Hematopoietic multipotent progenitor cell (in vitro differentiated cells): ENCODE data around the gene MAP2K6. TPM values are rescaled to one million over a fixed set of nuclear protein-coding genes. Genes with fewer than 3 reads are reported as not detected.

Experiments used
- DNase-seq, 3 donors: peaks; one replicate each; pipeline ENCODE4 v3.0.0-alpha.2; 2011 to 2015; ENCODE audit warnings: low read depth in 2 of 3, low spot score in 2 of 3
- total RNA-seq: library from RNA; depleted of rRNA; stranded (reverse); fragments of >200 nt; gene quantifications from one replicate; pipeline ENCODE4 v1.2.3, GENCODE V29; 2012

Gene MAP2K6
- total RNA-seq, 1 donor: 2.2 TPM

DNA sequence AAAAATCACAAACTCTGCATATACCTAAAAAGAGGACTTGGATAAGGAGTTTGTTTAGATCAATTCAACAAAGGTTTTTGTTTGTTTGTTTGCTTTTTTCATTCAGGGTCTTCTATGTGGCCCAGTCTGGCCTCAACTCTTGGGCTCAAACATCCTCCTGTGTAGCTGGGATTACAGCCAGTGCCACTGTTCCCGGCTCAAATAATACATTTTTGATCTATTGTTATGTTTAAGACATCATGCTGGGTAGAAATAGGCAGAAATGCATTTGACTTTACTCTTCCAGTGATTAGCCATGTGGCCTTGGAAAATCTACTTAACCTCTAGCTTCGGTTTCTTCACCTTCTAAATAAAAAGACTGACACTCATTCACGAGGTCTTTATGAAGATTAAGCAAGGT is 11.5 kb downstream of the MAP2K6 start:
- no peak for DNase-seq

DNA sequence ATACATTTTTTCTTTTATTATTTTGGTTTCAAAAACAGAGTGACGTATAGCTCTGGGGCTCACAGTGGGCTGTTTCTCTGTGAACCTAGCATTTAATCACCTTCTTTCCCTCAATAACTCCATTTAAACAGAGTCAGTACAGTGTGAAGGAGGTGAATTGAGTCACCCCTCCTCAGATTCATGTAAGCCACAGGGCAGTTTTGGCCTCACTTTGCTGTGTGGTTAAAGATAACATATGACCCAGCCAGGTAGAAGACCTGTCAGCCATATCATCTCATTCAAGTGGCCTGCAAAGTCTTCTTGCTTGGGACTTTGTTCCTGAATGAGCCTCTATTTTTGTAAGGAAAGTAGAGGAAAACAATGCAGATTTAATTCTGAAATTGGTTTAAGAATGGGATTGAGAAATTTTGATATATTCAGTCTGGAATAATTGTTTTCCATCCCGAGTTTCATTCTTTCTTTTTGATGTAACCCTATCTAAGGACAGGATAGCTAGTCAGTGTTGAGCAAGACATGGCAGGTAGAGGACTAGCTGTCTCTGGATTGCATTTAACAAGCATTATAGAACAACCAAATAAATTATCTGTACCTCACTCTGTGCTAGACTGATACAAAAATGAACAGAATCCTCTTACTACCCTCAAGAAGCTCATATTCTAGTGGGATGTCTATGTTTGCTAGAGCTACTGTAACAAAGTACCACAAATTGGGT is 13.1 kb downstream of the MAP2K6 start:
- DNase-seq: no peak

DNA sequence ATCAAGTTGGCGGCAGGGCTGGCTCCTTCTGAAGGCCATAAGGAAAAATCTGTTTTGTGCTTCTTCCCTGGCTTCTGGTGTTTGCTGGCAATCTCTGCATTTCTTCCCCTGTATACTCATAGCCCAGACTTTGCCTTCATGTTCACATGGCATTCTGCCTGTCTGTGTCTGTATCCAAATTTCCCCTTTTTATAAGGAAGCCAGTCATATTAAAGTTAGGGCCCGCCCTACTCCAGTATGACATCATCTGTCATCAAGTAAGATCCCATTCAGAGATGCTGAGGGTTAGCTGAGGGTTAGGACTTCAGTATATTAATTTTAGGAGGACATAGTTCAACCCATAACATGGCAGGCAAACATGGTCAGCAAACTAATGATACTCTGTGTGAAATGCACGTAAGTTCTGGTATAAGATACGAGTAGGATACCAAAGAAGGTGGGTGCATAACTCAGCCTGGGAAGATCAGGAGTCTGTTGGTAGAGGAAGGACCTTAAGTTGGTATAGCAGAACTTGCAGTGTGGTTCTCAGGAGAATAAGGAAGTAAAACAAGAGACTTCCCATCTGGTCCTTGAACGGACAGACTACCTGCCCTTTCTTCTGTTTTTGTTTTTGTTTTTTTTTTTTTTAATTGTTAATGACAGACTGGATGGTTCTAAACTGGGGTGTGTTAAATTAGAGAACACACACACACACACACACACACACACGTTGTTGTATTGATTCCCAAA is 13.9 kb downstream of the MAP2K6 start:
- peak in 1 of 3 donors; percentile 29 for DNase-seq

DNA sequence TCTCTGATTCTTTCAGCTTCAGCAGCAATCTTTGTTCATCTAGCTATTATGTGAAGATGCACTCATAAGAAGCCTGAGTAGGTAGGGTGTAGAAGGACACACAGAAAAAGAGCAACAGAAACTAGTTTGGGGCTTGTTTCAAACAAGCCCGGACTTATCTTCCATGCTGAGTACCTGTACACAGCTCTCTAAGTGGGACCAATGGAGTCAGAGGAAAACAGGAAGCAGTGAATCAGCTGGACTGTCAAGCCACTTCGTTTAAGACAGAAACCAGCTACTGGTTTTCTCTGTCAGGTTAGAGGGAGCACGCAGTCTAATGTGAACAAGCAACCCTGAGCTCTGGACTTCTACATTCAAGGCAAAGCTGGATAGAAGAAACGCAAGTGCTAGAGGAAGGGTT is 16.0 kb downstream of the MAP2K6 start:
- peak in 2 of 3 donors; percentile 13 to 44 for DNase-seq

DNA sequence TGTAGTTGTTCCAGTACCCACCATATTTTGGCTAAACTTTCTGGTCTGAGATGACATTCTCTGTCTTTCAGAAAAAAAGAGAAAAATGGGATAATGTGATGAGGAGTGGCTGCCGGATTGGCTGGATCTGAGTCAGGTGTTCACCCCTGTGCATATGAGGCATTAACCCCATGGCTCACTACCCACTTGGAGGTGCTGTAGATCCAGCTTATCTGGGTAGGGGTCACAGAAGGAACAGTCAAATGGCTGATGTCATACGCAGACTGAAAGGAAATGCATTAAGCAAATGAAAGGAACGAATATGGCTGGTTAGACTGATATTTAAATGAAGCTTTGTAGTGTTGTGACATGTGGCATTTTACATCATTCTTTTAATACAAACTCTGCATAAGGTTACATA is 17.3 kb downstream of the MAP2K6 start:
- no peak for DNase-seq

DNA sequence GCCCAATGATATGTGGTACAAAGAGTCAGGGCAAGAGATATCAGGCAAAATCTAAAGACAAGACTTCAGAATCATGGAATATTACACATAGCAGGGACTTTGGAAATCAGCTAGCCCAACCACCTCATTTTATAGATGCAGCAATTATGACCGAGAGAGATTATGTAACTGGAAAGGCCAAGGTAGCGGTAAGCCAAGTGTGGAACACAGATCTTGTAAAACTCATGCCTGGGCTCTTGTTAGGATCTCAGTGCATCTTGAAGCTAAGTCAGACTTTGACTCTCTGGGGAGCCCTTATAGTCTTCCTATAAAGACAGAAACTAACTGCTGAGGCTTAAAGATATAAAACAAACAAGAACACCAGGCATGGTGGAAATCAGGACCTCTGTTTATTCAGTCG is 18.6 kb downstream of the MAP2K6 start:
- DNase-seq: no peak

DNA sequence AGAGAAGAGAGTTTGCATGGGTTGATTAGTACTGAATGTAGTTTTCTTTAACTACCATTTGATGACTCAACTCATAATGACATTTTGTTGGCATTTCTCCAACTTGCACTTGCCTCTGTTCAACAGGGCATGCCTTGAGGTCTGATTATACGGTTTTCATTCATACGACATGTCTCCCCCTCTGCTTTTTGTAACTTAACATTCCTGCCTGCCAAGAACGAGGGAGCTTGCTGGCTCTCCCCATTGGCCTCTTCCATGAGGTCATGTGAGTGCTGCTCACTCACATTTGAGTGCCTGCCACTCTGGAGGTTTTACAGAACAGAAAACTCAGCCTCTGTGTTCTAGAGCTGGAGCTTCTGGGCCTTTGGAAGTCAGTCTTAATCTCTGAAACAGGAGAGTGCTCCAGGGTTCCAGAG is 19.7 kb downstream of the MAP2K6 start:
- DNase-seq: no peak

DNA sequence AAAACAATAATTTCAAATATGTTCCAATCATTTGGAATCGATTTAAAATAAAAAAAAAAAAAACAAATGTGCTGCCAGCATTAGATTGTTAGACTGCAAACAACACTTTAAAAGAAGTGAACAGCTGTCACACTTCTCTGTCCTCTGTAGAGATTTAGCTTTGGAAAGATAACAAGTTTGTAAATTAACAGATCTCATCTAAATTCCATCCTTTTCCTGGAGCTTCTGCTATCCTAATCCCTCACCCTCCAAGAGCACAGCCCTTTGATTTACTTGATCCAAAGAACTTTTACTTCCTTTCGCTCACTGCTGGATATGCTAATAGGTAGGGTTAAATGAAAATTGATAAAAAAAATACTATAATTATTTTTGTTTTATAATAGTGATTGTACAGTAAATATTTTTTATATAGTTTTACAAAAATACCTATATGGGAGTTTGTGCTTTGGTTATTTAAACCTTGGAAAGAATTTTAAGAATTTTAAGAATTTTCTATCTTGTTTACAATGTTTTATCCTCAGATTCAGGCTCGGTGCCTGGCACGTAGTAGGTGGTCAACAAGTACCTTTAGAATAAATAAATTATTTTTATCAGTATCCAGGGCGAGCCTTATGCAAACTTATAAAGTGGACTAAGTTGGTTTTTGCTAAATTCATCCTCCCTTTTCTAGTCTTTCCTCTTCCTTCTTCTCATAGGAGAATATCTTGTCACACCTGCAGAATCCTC is 21.6 kb downstream of the MAP2K6 start:
- no peak for DNase-seq

DNA sequence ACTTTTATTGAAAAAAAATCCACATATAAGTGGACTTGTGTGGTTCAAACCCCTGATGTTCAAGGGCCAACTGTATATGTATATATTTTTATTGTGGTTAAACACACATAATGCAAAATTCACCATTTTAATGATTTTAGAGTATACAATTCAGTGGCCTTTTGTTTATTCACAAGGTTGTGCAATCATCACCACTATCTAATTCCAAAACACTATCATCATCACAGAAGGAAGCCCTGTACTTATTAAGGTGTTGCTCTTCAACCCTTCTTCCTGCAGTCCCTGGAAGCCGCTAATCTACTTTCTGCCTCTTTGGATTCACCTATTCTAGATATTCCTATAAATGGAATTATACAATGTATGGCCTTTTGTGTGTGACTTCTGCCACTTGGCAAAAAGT is 23.0 kb downstream of the MAP2K6 start:
- no peak for DNase-seq

DNA sequence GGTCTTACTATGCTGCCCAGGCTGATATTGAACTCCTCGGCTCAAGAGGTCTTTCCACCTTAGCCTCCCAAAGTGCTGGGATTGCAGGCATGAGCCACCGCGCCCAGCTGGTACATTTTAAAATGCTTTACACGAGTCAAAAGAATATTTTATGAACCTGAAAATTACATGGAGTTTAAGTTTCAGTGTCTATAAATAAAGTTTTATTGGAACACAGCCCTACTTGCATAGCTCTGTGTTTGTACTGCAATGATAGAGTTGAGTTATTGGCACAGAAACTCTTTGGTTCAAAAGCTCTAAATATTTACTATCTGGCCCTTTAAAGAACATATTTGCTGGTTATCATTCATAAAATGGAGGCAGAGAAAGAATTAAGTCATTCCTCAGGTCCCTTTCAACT is 24.3 kb downstream of the MAP2K6 start:
- DNase-seq: no peak

DNA sequence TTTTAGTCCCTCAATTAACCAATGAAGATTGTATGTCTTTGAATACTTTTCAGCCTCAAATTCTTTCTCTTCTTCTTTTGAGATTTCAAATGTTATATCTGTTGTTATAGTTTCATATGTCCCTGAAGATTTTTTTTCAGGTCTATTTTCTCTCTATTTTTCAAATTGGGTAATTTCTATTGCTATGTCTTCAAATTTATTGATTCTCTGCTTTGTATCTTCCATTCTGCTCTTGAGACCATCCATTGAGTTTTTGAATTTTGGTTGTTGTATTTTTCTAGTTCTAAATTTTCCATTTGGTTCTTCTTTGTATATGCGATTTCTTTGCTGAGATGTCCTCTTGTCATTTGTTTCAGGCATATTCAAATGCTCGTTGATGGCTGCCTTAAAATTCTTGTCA is 26.7 kb downstream of the MAP2K6 start:
- DNase-seq: no peak

DNA sequence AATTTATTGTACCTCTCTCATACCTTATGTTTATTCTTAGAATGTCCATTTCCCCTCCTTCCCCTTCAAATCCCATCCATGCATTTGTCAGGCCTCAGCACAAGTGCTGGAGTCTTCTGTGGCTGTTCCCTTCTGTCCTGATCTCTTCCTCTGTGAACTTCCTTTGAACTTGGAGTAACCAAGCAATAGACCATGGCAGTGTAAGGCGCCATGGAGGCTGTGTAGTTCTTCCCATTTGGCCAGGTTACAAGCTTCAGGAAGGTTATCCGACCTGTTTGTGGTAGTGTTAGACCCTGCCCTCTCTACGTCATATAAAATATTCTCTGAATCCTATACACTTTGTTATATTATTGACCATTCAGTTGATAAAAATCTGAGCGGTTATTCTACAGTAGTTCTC is 28.6 kb downstream of the MAP2K6 start:
- DNase-seq: no peak

DNA sequence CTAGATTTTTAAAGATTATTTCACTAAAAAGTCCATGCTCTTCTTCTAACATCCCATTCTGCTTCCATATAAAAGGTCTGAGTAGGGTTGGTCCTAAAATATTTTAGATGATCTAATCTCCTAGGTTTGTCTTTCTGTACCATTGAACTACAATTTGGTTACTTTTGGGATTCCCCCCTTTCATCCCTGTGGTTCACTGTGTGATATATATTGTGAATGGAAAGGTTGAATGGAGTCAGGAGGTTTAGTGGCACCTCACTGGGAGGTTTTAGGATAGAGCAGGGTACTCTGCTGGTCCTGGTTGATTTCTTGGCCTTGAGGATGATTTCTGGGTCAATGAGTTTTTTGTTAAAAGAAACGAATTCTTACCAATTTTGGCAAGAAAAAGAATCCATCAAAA is 29.5 kb downstream of the MAP2K6 start:
- no peak for DNase-seq

DNA sequence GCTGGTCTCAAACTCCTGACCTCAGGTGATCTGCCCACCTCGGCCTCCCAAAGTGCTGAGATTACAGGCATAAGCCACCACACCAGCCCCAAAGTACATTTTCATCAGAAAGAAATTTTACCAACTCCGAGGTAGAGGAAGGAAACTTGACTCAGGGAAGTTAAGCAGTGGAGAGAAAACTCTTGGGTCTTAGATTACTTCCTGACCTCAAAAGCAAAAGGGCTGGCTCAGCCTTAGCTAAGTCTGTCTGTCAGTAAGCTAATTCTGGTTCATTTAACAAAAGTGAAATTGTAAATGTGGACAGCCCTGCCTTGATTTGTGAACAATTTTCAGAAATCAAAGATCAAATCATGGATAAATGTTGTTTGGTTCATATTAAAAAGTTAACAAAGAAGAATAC is 30.6 kb downstream of the MAP2K6 start:
- DNase-seq: peak in 1 of 3 donors; percentile 15

DNA sequence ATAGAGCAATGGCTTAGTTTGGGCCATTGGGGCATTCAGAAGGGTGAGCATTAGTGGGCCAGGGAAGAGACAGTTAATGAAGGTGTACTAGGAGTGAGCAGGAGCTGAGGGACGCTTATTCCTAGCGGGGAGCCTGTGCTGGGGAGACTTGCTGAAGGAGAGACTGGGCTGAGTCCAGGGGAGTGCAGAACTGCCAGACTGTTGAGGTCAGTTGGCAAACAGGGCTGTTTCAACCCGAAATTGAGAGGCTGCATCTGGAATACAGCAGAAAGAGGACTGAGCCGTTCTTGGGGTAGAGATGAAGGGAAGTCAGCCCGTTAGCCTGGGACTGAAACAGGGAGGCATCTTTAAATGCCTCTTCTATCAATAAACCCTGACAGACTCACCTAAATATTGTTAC is 33.2 kb downstream of the MAP2K6 start:
- DNase-seq: no peak

DNA sequence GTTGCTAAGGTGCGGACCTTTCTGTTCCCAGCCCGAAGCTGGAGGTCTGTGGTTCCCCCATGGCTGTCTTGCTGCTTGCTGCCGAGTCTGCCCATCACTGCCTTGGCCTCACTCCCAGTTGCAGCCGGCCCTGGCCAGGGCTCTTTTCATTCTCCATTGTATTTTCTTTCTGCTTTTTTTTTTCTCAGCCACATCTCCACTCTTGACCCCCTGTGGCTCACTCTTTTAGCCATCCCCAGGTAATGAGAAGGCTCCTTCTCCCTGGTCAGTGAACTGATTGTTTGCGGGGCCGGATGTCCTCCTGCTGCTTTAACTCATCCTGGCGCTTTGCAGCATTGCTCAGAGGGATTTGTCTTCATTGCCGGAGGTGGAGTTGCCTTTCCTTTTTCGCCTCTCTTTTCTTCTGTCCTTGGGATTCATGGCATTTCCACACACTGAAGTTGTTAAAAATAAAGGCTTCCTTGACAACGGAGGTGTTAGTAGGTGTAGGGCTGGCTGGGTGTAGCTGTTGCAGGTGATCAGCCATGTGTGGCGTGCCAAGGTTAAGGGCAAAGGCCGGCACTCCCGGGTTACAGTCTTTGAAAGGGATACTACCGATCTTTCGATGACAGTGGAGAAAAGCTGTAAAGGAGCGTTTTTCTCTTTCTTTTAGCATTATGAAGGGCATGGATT is 34.1 kb downstream of the MAP2K6 start:
- DNase-seq: no peak

DNA sequence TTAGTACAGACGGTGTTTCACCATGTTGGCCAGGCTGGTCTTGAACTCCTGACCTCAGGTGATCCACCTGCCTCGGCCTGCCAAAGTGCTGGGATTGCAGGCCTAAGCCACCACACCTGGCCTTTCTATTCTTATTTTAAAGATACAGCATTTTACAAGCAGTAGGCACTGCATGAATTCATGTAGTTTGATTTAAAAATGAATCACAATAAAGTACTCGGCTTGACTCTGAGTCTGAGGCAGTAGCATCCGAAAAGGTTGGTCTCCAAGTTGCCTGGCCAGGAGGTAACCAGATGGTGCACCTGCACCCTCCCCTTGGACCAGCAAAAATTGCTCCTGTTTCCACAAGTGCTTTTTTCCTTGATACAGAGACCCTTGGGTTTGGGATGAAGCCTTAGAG is 35.6 kb downstream of the MAP2K6 start:
- no peak for DNase-seq

DNA sequence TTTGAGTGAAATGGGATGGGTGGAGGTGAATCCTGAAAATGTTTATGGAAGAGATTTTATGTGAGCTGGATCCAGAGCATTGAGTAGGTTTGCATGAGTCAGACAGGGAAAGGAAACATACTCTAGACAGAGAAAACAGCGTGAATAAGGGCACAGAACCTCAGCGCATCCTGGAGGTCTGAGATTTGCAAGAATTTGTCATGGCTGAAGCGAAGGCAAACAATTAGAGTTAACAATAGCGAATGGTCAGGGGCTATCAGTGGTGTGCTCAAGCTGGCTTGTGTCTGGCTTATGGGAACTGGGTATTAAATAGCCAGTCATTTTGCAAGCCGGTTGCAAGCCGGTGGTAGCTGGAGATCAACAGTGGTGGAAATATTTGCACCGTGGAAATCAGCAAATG is 36.4 kb downstream of the MAP2K6 start:
- DNase-seq: no peak

DNA sequence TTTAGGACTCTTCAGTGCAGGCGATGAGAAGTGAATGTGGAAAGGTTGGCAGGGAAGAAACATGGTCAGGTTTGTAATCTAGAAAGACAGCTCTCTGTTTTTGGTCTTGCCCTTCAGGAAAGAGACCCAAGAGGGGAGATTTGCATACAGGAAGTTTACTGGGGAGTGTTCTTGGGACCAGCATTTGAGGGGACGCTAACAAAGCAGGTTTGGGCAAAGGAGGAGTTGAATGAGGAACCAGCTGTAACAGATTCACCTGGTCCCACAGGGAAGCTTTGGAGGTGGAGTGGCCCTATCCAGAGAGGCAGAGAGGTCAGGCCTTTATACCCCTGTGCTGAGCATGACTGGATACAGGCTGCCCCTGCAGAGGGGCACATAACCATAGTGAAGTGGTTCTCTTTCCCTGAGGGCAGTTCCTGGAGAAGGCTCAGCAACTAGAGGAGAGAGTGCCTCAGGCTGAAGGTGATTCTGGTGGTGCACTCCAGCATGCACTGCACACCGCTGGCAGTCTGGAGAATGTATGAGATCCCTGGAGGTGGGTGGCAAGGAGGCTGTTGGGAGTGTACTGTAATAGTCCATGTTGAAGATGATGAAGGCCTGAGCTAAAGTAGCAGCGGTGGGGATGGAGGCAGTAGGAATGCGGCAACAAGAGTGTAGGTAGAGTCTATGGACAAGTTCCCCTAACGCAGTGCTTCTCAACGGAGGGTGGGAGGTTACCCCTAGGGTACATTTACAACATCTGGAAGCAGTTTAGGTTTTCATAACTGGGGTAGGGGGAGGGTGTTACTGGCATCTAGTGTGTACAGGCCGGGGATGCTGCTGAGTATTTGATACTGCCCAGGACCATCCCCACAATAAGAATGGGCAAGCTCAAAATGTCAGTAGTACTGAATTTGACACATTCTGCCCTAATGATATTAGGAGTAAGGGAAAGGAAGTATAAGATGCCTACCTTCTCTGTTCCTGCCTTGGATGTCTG is 37.2 kb downstream of the MAP2K6 start:
- DNase-seq: no peak

DNA sequence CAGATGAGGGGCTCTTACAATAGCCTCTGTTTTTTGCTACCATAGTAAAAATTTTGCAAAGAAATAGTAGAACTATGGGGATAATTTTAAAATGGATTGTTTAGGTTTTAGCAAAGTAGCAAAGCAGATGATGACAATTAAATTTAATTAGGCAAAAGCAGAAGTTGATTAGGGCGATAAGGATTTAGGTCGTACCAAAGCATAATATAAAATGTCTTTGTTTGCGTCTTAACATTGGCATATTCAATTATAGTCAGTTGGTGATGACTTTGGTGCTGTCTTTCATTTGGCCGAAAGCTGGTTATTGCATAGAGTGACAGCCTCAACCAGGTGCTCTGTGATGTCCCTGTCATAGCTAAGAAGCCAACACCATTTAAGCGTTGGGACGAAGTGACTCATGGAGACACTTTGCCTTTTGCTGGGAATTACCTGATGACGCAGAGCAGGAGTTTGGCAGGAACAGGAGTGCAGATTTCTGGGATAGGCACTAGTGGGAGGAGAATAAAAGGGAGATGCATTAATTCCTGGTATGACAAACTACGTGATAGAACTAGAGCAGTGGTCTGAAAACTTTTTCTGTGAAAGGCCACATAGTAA is 38.3 kb downstream of the MAP2K6 start:
- DNase-seq: no peak
